ENCODE data around the gene MVB12B.

GRCh38 chr9:126360073-126360472 lies 33.4 kb downstream of the MVB12B start:
- TF ChIP-seq, protein P1, sequence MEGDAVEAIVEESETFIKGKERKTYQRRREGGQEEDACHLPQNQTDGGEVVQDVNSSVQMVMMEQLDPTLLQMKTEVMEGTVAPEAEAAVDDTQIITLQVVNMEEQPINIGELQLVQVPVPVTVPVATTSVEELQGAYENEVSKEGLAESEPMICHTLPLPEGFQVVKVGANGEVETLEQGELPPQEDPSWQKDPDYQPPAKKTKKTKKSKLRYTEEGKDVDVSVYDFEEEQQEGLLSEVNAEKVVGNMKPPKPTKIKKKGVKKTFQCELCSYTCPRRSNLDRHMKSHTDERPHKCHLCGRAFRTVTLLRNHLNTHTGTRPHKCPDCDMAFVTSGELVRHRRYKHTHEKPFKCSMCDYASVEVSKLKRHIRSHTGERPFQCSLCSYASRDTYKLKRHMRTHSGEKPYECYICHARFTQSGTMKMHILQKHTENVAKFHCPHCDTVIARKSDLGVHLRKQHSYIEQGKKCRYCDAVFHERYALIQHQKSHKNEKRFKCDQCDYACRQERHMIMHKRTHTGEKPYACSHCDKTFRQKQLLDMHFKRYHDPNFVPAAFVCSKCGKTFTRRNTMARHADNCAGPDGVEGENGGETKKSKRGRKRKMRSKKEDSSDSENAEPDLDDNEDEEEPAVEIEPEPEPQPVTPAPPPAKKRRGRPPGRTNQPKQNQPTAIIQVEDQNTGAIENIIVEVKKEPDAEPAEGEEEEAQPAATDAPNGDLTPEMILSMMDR (conservative IDR thresholded peaks at IDR 0.05; ENCODE audit: low read length): no peak
- TF ChIP-seq EZH2phosphoT487 (IDR thresholded peaks at IDR 0.05; ENCODE audit: borderline replicate concordance): no peak

All from Loucy (cell line).